Activated B cell treated with CpG ODN at 0.5 μM for 24 hours (primary cell): ENCODE results near the gene SPATA24. TPM values are rescaled to one million over a fixed set of nuclear protein-coding genes. Genes with fewer than 3 reads are reported as not detected.
"Not testable (repeated sequence)": the region's sequence is repeated elsewhere in the genome, so short reads cannot be mapped to it uniquely, and the experiment has no call there.

ENCODE experiments used
- ATAC-seq: fragments of 200-7000 bp; cut with Tn5 transposase; one replicate; pipeline ENCODE4 v1.10.0; 2021; ENCODE audit warnings: low read depth, mild to moderate bottlenecking, moderate library complexity
- CTCF ChIA-PET: fragments of 350-600 bp; sonication (Branson Sonifier 250); formaldehyde crosslinking; loops from one replicate; lab custom pipeline; 2021; ENCODE audit warnings: antibody characterized with exemption; lab: Charles Lee
- POLR2A ChIA-PET: fragments of 350-600 bp; sonication (Branson Sonifier 250); formaldehyde crosslinking; loops from one replicate; lab custom pipeline; 2021; ENCODE audit warnings: antibody characterized with exemption; lab: Charles Lee
- DNase-seq: peaks from one replicate; pipeline ENCODE4 v3.0.0; 2022
- H3K27ac Mint-ChIP-seq: one replicate; pipeline ENCODE4 v1.8.0; 2020; ENCODE audit warnings: mixed read lengths
- H3K27me3 Mint-ChIP-seq: one replicate; pipeline ENCODE4 v1.8.0; 2021; ENCODE audit warnings: mixed read lengths
- H3K36me3 Mint-ChIP-seq: one replicate; pipeline ENCODE4 v1.8.0; 2021; ENCODE audit warnings: low read depth, mixed read lengths
- H3K4me1 Mint-ChIP-seq: one replicate; pipeline ENCODE4 v1.8.0; 2021; ENCODE audit warnings: mixed read lengths
- H3K4me3 Mint-ChIP-seq: one replicate; pipeline ENCODE4 v1.8.0; 2020; ENCODE audit warnings: mild to moderate bottlenecking, mixed read lengths
- H3K9me3 Mint-ChIP-seq: one replicate; pipeline ENCODE4 v1.8.0; 2020; ENCODE audit warnings: mixed read lengths
- intact Hi-C: fragments of 100-400 bp; cut with micrococcal nuclease; formaldehyde crosslinking; loops from one replicate; pipeline ENCODE4 v1.15.1; 2024
- total RNA-seq: library from RNA; stranded (reverse); gene quantifications from 2 replicates; pipeline ENCODE4 v1.2.3, GENCODE V29; 2022
- TF ChIP-seq, protein P1 (sequence below): fragments of 200-600 bp; IDR thresholded peaks from one replicate; pipeline ENCODE4 v1.8.0; 2022; ENCODE audit warnings: antibody characterized with exemption, mild to moderate bottlenecking

The SPATA24 gene
- total RNA-seq, 1 donor from 2014 or later = 6.4 TPM

- Mint-ChIP-seq H3K4me3 (peak overlapping the region; percentile 88), H3K27ac (peak overlapping the region; percentile 95), H3K36me3 (peaks cover 10% of the 10 kb centered on the region), H3K27me3 (no peaks in the 10 kb centered on the region), H3K4me1 (peaks cover 85% of the 10 kb centered on the region), H3K9me3 (no peaks in the 10 kb centered on the region)
- ATAC-seq = peak; percentile 17
- TF ChIP-seq, protein P1, sequence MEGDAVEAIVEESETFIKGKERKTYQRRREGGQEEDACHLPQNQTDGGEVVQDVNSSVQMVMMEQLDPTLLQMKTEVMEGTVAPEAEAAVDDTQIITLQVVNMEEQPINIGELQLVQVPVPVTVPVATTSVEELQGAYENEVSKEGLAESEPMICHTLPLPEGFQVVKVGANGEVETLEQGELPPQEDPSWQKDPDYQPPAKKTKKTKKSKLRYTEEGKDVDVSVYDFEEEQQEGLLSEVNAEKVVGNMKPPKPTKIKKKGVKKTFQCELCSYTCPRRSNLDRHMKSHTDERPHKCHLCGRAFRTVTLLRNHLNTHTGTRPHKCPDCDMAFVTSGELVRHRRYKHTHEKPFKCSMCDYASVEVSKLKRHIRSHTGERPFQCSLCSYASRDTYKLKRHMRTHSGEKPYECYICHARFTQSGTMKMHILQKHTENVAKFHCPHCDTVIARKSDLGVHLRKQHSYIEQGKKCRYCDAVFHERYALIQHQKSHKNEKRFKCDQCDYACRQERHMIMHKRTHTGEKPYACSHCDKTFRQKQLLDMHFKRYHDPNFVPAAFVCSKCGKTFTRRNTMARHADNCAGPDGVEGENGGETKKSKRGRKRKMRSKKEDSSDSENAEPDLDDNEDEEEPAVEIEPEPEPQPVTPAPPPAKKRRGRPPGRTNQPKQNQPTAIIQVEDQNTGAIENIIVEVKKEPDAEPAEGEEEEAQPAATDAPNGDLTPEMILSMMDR = no peak
- intact Hi-C loops = no loop called here
- CTCF ChIA-PET = interaction anchor here (1.1 to 2.4 kb wide), 3 partner anchors 15 to 47 kb away, joined by 3 to 11 read pairs (median 4); partner anchors contain the start of gene PAIP2
- DNase-seq = peak; percentile 54
- POLR2A ChIA-PET = interaction anchor here (0.6 to 7.5 kb wide), 14 partner anchors 15 to 276 kb away, joined by 3 to 112 read pairs (median 4); partner anchors contain the start of genes MATR3, PAIP2 and SPATA24
Measured at GRCh38 chr5:139388198-139388821, 15.6 kb downstream of the SPATA24 start.

DNA sequence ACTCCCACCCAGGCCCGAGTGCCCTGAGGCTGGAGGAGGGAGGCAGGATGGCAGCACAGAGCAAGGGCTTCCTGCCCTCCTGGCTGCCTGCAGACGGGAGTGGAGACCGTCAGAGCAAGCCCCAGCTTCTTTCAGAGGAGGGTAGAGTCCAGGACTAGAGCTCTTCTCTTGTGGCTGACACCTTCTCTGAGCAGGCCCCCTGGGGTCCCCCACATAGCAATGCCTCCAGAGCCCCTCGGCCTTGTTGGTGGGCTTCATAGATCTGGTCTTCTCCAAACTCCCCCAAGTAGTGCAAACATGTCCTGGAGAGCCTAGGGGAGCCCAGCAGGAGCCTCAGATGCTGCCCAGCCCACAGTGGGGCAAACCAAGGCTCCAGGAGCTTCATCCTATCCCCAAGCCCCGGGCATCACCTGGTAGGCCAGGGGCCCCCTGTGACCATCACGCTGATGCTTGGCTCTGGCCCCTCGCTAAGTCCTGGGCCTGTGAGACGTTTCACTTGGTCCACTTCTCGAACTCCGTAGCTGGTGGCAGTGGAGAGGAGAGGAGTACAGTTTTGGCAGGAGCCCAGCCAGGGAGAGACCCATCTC lies 16.2 kb downstream of the SPATA24 start:
- DNase-seq (no peak), ATAC-seq (no peak)
- peak overlapping the region; percentile 88 for H3K4me3 Mint-ChIP-seq
- peak overlapping the region; percentile 95 for H3K27ac Mint-ChIP-seq
- TF ChIP-seq, protein P1 = no peak
- H3K36me3 Mint-ChIP-seq = peaks cover 6% of the 10 kb centered on the region
- ChIA-PET CTCF (interaction anchor here (1.1 to 2.4 kb wide), 3 partner anchors 15 to 46 kb away, joined by 3 to 11 read pairs (median 4); partner anchors contain the start of gene PAIP2), POLR2A (interaction anchor here (0.9 to 7.5 kb wide), 9 partner anchors 41 to 1293 kb away, joined by 3 to 112 read pairs (median 4); partner anchors contain the start of genes MATR3 and PAIP2)
- peaks cover 89% of the 10 kb centered on the region for H3K4me1 Mint-ChIP-seq
- intact Hi-C loops = loop anchor here (2.0 kb wide), 1 partner anchor 19 kb away; no protein-coding TSS in a partner anchor
- no peaks in the 10 kb centered on the region for H3K9me3 Mint-ChIP-seq
- H3K27me3 Mint-ChIP-seq = no peaks in the 10 kb centered on the region

DNA sequence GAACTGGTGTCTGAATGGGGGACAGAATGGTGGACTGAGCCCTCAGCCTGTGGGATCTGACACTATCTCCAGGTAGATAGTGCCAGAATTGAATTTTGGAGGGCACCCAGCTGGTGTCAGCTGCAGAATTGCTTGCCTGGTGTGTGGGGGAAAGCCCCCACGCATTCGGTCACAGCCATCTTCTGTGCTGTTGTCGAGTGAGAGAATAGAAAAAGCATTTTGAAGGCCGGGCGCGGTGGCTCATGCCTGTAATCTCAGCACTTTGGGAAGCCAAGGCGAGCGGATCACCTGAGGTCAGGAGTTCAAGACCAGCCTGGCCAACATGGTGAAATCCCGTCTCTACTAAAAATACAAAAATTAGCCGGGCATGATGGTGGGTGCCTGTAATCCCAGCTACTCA lies 16.9 kb downstream of the SPATA24 start:
- POLR2A ChIA-PET = interaction anchor here (0.6 to 7.5 kb wide), 4 partner anchors 9 to 1294 kb away, joined by 3 to 112 read pairs (median 3); partner anchors contain the start of genes MATR3 and PAIP2
- not testable (repeated sequence) for ATAC-seq, H3K27me3 Mint-ChIP-seq, H3K36me3 Mint-ChIP-seq, DNase-seq, H3K9me3 Mint-ChIP-seq
- peak overlapping the region; percentile 88 for H3K4me3 Mint-ChIP-seq
- CTCF ChIA-PET = interaction anchor here (1.1 to 2.4 kb wide), 3 partner anchors 16 to 45 kb away, joined by 3 to 11 read pairs (median 4); partner anchors contain the start of gene PAIP2
- intact Hi-C loops = loop anchor here (2.0 kb wide), 1 partner anchor 18 kb away; no protein-coding TSS in a partner anchor
- H3K4me1 Mint-ChIP-seq = peaks cover 97% of the 10 kb centered on the region
- peak overlapping the region; percentile 95 for H3K27ac Mint-ChIP-seq

- H3K27me3 Mint-ChIP-seq = no peaks in the 10 kb centered on the region
- H3K4me3 Mint-ChIP-seq = no peak overlapping the region
- H3K9me3 Mint-ChIP-seq = no peaks in the 10 kb centered on the region
- TF ChIP-seq, protein P1 = no peak
- peaks cover 5% of the 10 kb centered on the region for H3K36me3 Mint-ChIP-seq
- ChIA-PET POLR2A (interaction anchor here (0.6 to 1.1 kb wide), 3 partner anchors 8 to 92 kb away, joined by 3 read pairs; partner anchors contain the start of genes MATR3 and SPATA24), CTCF (interaction anchor here (2.4 kb wide), 1 partner anchor 44 kb away, joined by 11 read pairs; the partner anchor contains the start of gene PAIP2)
- H3K4me1 Mint-ChIP-seq = peaks cover 90% of the 10 kb centered on the region
- ATAC-seq (no peak), DNase-seq (no peak)
- H3K27ac Mint-ChIP-seq = peak overlapping the region; percentile 95
- intact Hi-C loops = loop anchor here (2.0 kb wide), 1 partner anchor 17 kb away; no protein-coding TSS in a partner anchor
Measured at GRCh38 chr5:139386050-139386438, 17.8 kb downstream of the SPATA24 start.
